ENCODE measurements around the gene BBS4.
"Not testable (repeated sequence)": the region's sequence is repeated elsewhere in the genome, so short reads cannot be mapped to it uniquely, and the experiment has no call there.

BBS4 gene

DNA sequence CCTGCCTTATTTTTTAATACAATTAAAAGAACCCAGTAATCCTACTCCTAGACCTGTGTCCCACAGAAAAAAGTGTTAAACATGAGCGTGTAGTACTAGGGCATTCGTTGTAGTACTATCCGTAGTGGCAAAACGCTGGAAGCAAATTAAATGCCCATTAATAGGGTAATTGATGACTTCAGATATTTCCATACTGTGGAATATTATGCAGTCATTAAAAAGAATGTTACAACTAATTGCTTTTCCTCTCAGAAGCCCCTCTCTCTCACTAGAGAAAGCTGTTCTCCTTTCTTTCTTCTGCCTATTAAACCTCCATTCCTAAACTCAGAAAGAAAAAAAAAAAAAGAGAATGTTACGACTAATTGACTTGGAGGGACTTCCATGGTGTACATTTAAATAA is 2.7 kb downstream of the BBS4 start:
- DNase-seq (ENCODE audit: low read depth, low spot score), result no peak
- no peak for TF ChIP-seq ZNF274 (IDR thresholded peaks at IDR 0.05; ENCODE audit: low read depth, low read length)
- no peak for TF ChIP-seq SUZ12 (IDR thresholded peaks at IDR 0.05; ENCODE audit: extremely low read depth, insufficient read depth, insufficient read length)
- no peak for TF ChIP-seq YY1 (IDR thresholded peaks at IDR 0.05; ENCODE audit: insufficient read depth, insufficient read length)
- no peaks in the 10 kb centered on the region for H3K27me3 ChIP-seq (ENCODE audit: insufficient read depth, insufficient read length)
- H3K36me3 ChIP-seq (ENCODE audit: insufficient read depth, insufficient read length, low read length), result peaks cover 5% of the 10 kb centered on the region
- H3K9me3 ChIP-seq (ENCODE audit: insufficient read depth, low read length), result no peaks in the 10 kb centered on the region
- no peaks in the 10 kb centered on the region for H3K4me1 ChIP-seq (ENCODE audit: insufficient read depth, insufficient read length)
- no peak overlapping the region for H3K4me3 ChIP-seq (ENCODE audit: insufficient read length, low read depth)
- H3K9ac ChIP-seq (ENCODE audit: insufficient read length, low read depth), result no peak overlapping the region

DNA sequence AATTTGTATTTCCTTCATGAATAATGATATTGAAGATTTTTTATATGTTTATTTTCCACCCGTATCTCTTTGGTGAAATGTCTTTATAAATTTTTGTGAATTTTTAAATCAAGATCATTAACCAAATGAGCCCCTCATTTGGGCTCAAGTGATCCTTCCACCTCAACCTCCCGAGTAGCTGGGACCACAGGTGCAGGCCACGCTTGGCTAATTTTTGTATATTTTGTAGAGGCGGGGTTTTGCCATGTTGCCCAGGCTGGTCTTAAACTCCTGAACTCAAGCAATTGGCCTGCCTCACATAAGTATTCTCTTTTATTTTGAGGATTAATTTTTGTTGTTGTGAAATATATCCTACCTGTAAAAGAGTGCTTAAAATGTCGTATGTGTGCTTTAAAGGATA is 4.9 kb downstream of the BBS4 start:
- DNase-seq (ENCODE audit: low read depth, low spot score), result no peak
- H3K9me3 ChIP-seq (ENCODE audit: insufficient read depth, low read length), result no peaks in the 10 kb centered on the region
- TF ChIP-seq ZNF274 (IDR thresholded peaks at IDR 0.05; ENCODE audit: low read depth, low read length) (no peak), SUZ12 (IDR thresholded peaks at IDR 0.05; ENCODE audit: extremely low read depth, insufficient read depth, insufficient read length) (no peak), YY1 (IDR thresholded peaks at IDR 0.05; ENCODE audit: insufficient read depth, insufficient read length) (no peak)
- no peaks in the 10 kb centered on the region for H3K4me1 ChIP-seq (ENCODE audit: insufficient read depth, insufficient read length)
- H3K9ac ChIP-seq (ENCODE audit: insufficient read length, low read depth), result no peak overlapping the region
- peaks cover 5% of the 10 kb centered on the region for H3K36me3 ChIP-seq (ENCODE audit: insufficient read depth, insufficient read length, low read length)
- H3K4me3 ChIP-seq (ENCODE audit: insufficient read length, low read depth), result no peak overlapping the region
- no peaks in the 10 kb centered on the region for H3K27me3 ChIP-seq (ENCODE audit: insufficient read depth, insufficient read length)

DNA sequence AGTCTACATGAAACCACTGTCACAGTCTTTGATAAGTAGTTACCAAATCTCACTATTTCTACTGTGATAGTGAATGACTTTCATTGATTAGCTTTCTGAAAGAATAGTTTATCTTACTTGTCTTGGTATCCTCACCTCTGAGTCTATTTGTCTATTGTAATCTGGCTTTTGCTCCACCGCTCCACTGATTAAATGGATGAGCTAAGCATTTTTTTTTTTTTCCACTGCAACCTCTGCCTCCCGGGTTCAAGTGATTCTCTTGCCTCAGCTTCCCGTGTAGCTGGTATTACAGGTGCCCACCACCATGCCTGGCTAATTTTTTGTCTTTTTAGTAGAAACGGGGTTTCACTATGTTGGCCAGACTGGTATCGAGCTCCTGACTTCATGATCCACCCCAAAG is 12.9 kb downstream of the BBS4 start:
- no peak for DNase-seq (ENCODE audit: low read depth, low spot score)
- Histone ChIP-seq H3K9ac (ENCODE audit: insufficient read length, low read depth) (no peak overlapping the region), H3K36me3 (ENCODE audit: insufficient read depth, insufficient read length, low read length) (no peaks in the 10 kb centered on the region), H3K9me3 (ENCODE audit: insufficient read depth, low read length) (no peaks in the 10 kb centered on the region), H3K4me3 (ENCODE audit: insufficient read length, low read depth) (no peak overlapping the region), H3K27me3 (ENCODE audit: insufficient read depth, insufficient read length) (no peaks in the 10 kb centered on the region), H3K4me1 (ENCODE audit: insufficient read depth, insufficient read length) (no peaks in the 10 kb centered on the region)
- TF ChIP-seq YY1 (IDR thresholded peaks at IDR 0.05; ENCODE audit: insufficient read depth, insufficient read length) (no peak), SUZ12 (IDR thresholded peaks at IDR 0.05; ENCODE audit: extremely low read depth, insufficient read depth, insufficient read length) (no peak), ZNF274 (IDR thresholded peaks at IDR 0.05; ENCODE audit: low read depth, low read length) (no peak)

DNA sequence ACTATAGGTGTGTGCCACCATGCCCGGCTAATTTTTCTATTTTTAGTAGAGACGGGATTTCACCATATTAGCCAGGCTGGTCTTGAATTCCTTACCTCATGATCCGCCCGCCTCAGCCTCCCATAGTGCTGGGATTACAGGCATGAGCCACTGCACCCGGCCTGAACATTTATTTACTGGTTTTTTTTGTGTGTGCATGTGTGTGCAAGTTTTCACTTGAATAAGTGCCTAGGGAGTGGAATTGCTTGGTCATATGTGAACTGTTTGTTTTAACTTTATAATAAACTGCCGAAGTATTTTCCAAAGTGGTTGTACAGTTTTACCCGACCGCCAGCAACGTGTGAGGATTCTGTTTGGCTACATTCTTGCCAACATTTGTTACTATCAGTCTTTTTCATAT is 14.1 kb downstream of the BBS4 start:
- Histone ChIP-seq H3K9ac (ENCODE audit: insufficient read length, low read depth) (no peak overlapping the region), H3K9me3 (ENCODE audit: insufficient read depth, low read length) (no peaks in the 10 kb centered on the region), H3K27me3 (ENCODE audit: insufficient read depth, insufficient read length) (no peaks in the 10 kb centered on the region), H3K4me3 (ENCODE audit: insufficient read length, low read depth) (no peak overlapping the region), H3K4me1 (ENCODE audit: insufficient read depth, insufficient read length) (no peaks in the 10 kb centered on the region), H3K36me3 (ENCODE audit: insufficient read depth, insufficient read length, low read length) (no peaks in the 10 kb centered on the region)
- TF ChIP-seq YY1 (IDR thresholded peaks at IDR 0.05; ENCODE audit: insufficient read depth, insufficient read length) (no peak), ZNF274 (IDR thresholded peaks at IDR 0.05; ENCODE audit: low read depth, low read length) (no peak), SUZ12 (IDR thresholded peaks at IDR 0.05; ENCODE audit: extremely low read depth, insufficient read depth, insufficient read length) (no peak)
- no peak for DNase-seq (ENCODE audit: low read depth, low spot score)

DNA sequence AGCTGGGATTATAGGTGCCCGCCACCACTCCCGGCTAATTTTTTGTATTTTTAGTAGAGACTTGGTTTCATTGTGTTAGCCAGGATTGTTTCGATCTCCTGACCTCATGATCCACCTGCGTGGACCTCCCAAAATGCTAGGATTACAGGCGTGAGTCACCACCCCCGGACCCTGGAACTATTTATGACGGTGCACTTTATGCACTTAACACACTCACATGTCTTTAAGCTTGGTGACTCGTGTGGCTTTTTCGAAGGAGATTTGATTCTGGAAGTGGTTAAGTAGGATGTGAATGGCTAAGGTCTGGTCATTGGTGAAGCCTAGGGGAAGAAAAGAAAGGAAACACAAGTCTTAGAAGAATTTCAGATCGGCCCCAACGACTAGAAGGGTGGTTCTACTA is 20.3 kb downstream of the BBS4 start:
- Histone ChIP-seq H3K9me3 (ENCODE audit: insufficient read depth, low read length) (no peaks in the 10 kb centered on the region), H3K4me1 (ENCODE audit: insufficient read depth, insufficient read length) (no peaks in the 10 kb centered on the region), H3K9ac (ENCODE audit: insufficient read length, low read depth) (no peak overlapping the region), H3K27me3 (ENCODE audit: insufficient read depth, insufficient read length) (no peaks in the 10 kb centered on the region), H3K36me3 (ENCODE audit: insufficient read depth, insufficient read length, low read length) (no peaks in the 10 kb centered on the region), H3K4me3 (ENCODE audit: insufficient read length, low read depth) (no peak overlapping the region)
- DNase-seq (ENCODE audit: low read depth, low spot score), result no peak
- no peak for TF ChIP-seq YY1 (IDR thresholded peaks at IDR 0.05; ENCODE audit: insufficient read depth, insufficient read length)
- no peak for TF ChIP-seq SUZ12 (IDR thresholded peaks at IDR 0.05; ENCODE audit: extremely low read depth, insufficient read depth, insufficient read length)
- no peak for TF ChIP-seq ZNF274 (IDR thresholded peaks at IDR 0.05; ENCODE audit: low read depth, low read length)

DNA sequence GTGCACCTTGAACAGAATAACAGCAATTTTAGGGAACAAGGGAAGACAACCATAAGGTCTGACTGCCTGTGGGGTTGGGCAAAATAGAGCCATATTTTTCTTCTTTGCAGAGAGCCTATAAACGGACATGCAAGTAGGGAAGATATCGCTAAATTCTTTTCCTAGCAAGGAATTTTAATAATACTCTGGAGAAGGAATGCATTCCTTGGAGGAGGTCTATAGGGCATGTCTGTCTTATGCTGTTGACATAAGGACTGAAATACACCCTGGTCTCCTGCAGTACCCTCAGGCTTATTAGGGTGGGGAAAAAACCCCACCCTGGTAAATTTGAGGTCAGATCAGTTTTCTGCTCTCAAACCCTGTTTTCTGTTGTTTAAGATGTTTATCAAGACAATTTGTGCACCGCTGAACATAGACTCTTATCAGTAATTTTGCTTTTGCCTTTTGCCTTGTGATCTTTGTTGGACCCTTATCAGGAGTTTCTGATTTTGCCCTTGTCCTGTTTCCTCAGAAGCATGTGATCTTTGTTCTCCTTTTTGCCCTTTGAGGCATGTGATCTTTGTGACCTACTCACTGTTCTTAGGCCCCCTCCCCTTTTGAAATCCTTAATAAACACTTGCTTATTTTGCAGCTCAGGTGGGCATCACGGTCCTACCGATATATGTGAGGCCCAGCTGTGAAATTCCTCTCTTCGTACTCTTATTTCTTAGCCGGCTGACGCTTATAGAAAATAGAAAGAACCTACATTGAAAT is 22.7 kb downstream of the BBS4 start:
- H3K4me3 ChIP-seq (ENCODE audit: insufficient read length, low read depth); DNase-seq (ENCODE audit: low read depth, low spot score); H3K36me3 ChIP-seq (ENCODE audit: insufficient read depth, insufficient read length, low read length); H3K4me1 ChIP-seq (ENCODE audit: insufficient read depth, insufficient read length); H3K27me3 ChIP-seq (ENCODE audit: insufficient read depth, insufficient read length); H3K9me3 ChIP-seq (ENCODE audit: insufficient read depth, low read length); H3K9ac ChIP-seq (ENCODE audit: insufficient read length, low read depth): not testable (repeated sequence)

DNA sequence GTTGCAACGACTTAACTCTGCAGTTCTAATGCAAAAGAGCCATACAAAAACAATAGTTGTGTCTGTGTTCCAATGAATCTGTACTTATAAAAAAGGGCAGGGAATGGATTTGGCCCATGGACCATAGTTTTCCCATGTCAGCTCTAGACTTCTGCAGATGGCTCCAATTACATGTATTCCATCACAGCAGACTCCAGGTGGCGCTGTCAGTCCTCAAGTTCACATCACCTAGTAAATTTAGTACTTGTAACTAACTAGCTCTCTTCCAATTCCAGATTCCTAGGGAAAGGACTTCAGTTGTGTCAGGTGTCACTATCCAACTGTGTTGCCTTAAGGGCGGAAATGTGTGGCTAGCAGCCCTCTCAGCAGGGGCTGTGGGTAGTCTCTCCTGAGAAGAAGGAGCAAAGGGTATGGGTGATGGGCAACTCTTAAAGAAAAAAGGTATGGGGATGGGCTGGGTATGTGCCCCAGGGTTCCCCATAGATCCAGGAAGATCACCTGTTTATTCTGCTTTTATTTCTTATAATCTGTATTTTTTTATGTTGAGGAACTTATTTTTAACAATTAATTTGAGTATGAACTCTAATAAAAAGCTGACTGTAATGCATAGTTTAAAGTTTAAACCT is 36.2 kb downstream of the BBS4 start:
- no peak for TF ChIP-seq ZNF274 (IDR thresholded peaks at IDR 0.05; ENCODE audit: low read depth, low read length)
- TF ChIP-seq SUZ12 (IDR thresholded peaks at IDR 0.05; ENCODE audit: extremely low read depth, insufficient read depth, insufficient read length), result no peak
- no peak for TF ChIP-seq YY1 (IDR thresholded peaks at IDR 0.05; ENCODE audit: insufficient read depth, insufficient read length)
- H3K4me1 ChIP-seq (ENCODE audit: insufficient read depth, insufficient read length), result no peaks in the 10 kb centered on the region
- no peaks in the 10 kb centered on the region for H3K27me3 ChIP-seq (ENCODE audit: insufficient read depth, insufficient read length)
- H3K36me3 ChIP-seq (ENCODE audit: insufficient read depth, insufficient read length, low read length), result peaks cover 10% of the 10 kb centered on the region
- no peak overlapping the region for H3K9ac ChIP-seq (ENCODE audit: insufficient read length, low read depth)
- DNase-seq (ENCODE audit: low read depth, low spot score), result peak; percentile 77
- H3K4me3 ChIP-seq (ENCODE audit: insufficient read length, low read depth), result no peak overlapping the region
- no peaks in the 10 kb centered on the region for H3K9me3 ChIP-seq (ENCODE audit: insufficient read depth, low read length)

Measured in NT2/D1 (cell line).